CD4-positive, alpha-beta T cell treated with Interleukin-4 for 4 hours (primary cell): ENCODE results near the gene RIPOR3.
A peak's percentile ranks its signal among the peaks of the same experiment; 100 is the strongest.

ENCODE experiments used
- DNase-seq: peaks from one replicate; pipeline ENCODE4 v3.0.0-alpha.2; 2020

RIPOR3 gene

DNA sequence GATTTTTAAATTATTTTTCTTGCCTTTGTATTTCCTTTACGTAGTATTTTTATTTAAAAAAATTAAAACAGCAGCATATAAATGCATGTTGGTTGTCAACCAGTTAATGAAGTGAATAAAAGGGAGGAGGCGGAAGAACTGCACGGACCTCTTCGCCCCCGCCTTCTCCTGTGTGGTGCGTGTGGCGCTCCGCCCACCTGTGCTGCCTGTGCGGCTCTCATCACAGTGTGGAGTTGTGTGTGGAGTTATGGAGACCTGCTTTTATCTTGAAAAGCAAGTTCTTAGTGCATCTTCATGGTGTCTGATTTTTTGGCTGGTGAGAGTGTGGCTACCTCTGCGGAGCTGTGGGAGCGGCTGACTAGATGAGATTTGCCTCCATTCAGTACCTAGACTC lies 122.8 kb downstream of the RIPOR3 start:
- no peak for DNase-seq

DNA sequence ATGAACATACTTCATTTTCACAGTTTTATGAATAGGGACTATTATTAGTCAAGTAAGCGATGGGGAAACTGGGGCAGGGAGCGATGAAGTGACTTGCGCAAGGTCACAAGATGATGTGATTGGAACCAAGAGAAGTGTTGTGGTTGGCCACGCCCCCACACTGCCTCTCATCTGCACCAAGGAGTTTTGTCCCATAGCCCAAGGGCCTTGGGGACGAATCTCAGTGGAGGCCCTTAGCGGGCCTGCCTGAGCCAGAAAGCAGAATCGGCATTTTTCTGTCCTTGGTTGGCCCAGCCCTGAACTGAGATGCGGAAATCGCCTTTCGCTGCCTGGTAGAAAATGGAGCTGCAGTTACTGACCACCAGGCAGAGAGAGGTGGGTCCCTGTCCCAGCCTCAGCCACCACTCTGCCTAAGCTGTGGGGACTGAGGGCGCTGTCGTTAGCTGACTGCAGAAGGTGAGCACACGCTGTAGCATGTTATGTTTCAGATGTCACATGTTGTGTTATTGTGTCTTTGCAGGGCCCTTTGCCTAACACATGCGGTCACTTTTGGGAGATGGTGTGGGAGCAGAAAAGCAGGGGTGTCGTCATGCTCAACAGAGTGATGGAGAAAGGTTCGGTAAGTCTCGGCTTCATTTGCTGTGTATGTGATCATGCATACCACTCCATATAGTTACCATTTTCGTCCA lies 123.3 kb downstream of the RIPOR3 start:
- DNase-seq = no peak

DNA sequence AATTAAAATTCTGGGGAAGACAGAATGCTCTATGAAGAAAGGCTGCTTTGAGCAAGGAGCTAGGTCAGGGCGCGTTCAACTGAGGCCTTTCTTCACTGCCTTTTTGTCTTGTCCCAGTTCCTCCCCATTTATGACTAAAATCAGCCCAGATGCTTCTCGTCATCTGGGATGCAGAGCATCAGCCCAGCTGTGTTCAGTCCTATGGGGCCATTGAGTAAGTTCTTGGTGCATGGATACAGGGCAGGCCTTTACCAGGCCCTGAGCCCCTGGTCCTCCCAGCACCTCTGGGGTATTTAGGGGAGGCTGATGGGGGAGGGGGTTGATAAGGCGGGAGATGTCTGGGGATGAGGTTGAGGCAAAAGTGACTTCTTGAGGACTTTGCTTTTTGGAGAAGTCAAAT lies 125.5 kb downstream of the RIPOR3 start:
- no peak for DNase-seq

DNA sequence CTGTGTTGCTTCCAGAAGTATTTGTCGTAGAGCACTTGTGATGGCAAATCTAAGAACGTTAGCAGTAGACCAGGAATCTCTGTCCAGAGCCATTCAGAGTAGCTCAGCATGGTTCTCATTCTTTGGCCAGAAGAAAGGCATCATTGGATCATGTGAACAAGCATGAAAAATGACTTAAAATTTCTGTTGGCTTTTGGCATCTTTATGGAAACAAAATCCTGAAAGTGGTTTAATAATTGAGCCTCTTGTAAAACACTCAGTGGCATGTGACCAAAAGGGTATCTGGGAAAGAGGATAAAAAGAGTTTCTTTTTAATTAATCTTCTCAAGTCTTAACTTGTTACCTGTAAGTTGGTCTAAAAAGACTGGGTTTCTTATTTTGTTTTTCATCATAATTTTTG lies 126.0 kb downstream of the RIPOR3 start:
- no peak for DNase-seq

DNA sequence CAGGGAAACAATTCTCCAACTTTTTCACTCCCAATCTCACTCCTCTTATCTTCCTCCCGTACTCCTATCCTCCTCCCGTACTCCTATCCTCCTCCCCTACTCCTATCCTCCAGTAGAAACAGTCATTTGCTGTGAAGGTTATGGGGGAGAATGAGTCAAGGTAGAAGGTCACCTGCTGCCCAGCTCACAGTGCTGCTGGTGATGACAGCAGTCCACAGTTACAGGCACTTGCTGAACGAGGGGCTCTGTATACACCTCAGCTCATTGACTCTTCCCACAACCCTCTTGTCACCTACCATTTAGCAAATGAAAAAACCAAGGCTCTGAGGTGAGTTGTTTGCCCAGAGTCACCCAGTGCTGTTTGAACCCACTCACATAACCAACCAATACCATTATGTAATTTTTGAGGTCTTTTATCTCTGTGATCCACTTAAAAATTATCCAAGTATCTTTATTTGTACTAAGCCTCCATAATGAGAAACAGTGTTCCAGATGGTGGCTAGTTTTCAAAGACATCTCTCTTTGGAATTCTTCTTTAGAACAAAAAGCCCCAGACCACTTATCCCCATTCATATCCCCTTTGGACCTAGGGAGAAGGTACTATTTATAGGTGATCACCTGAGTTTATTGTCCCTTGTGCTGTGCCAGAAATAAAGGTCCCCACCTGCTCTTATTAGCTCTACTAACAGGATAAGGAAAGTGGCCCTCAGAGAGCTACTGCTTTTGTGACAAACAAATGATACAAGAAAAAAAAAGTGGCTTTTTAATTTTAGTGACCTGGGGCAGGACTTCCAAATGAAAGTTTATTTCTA lies 128.0 kb downstream of the RIPOR3 start:
- no peak for DNase-seq

DNA sequence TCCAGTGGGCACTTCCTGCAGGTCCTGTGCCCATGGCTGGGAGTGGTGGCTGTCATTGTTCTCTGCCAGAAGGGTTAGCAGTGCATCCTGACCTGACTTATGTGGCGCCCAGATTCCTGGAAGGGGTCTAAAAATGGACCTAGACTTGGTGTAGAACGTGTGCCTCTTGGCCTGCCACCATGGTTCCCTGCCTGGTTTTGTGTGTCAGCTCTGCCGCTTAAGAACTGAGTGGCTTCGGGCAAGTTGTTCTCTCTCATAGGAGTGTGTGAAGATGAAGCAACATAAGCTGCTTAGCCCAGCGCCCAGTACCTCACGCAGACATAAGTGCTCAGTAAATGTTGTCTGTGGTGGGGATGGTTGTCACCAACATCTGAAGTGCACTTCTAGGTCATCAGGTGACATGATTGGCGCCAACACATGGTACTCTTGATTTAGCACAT lies 129.1 kb downstream of the RIPOR3 start:
- no peak for DNase-seq

DNA sequence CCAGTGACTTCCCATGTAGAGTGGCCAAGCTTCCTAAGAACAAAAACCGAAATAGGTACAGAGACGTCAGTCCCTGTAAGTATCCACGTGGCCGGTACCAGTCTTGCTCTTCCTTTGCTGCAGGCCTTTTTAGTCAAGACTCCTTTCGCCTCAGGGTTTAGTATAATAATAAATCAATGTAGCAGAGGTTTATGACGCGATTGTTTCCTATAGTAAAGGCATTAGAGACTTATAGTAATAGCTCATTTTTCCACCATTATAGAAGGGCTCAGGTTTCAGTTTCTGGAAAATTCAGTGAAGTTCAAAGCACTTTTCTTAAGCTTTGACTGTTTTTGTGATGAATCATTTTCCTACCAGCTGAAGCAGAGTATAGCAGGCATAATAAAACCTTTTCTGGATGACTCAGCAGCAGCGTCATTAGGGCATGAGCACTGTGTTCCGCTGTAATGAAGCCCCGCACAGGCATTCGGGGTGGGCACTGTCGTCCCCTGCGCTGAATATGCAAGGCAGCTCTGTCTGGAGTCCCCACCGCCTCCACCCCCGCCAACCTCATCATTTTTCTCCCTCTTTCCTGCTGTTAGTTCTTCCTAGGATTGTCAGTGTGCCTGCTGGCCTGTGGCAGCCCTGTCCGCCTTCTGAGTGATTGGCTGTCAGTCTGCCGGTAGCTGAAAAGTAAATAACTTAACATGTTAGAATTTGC lies 129.8 kb downstream of the RIPOR3 start:
- peak; percentile 60 for DNase-seq

DNA sequence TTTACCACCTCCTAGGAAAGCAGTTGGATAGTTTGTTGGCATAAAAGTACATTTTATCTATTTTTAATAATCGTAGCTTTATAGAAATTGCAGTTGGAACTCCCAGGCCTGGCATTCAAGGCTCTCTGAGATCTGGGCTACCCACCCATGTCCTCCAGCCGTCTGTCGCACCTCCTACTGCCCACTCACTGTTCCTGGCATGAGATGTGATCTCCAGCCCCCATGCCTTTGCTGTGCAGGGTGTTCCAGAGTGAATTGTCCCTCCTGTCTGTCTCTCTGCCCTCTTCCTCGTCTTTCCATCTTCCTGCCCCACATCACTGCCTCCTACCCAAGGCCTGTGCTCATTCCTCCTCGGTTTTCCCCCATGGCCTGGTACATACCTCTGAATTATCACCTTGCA lies 130.5 kb downstream of the RIPOR3 start:
- no peak for DNase-seq

DNA sequence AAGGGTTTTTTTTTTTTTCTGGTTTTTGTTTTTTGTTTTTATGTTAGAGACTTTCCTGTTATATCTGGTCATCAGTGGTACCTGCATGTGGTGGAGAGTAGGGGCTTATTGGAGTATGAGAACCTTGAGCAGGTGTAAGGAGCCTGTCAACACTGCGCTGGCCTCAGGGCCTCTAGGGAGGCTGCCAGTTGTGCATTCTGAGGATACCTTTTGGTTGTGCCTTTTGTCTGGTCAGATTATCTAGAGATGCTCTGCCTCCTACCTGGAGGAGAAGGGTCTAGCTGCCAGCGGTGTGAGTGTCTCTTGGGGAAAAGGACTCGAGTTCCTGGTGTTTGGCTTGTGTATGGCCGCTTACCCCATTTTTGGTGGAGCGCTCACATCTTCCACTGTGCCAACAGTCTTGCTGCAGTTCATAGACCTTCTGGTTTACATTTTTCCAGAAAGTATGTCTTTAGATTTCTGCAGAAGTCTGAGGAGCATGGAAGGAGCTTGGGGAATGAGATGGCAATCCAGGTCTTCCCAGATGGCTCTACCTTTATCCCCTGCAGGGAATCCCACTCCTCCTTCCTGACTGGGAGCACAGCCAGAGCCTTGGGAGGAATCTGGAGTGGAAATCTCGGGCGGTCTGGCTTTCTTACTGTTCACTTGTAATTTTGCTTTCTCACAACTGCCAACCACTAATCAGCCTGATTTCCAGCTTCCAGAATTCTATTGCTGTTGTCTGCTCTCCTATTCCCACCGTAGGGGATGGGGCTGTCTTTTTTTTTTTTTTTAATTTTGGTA lies 131.3 kb downstream of the RIPOR3 start:
- DNase-seq = no peak

DNA sequence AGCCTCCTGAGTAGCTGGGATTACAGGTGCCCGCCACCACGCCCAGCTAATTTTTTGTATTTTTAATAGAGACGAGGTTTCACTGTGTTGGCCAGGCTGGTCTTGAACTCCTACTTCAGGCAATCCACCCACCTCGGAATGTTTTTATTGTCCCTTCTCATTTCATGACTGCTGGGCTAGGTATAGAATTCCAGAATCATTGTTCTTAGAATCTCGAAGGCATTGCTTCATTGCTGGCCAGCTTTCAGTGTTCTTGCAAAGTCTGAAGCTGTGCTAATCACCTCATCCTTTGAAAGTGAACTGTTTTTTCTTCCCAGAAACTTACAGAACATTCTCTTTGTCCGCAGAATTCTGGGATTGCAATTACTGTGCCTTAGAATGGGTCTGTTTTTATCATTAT lies 132.2 kb downstream of the RIPOR3 start:
- no peak for DNase-seq

DNA sequence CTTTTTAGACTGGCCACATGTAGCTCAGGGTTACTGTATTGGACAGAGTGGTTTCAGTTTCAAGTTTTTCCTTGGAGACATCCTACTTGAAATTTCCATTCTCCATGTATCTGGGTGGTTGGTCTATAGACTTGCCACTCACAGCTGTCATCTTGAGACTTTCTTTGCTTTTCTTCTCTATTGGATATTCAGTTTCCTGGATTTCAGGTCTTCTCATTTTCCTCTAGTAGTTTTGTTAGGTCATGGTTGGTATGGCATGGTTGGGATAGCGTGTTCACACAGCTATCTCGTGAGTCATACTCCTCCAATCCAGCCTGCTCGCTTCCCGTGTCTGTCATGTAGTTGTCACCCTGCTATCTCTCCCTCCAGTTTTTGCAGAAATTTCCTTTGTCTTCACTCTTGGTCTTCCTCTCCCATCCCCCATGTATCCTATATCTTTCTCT lies 132.8 kb downstream of the RIPOR3 start:
- no peak for DNase-seq

DNA sequence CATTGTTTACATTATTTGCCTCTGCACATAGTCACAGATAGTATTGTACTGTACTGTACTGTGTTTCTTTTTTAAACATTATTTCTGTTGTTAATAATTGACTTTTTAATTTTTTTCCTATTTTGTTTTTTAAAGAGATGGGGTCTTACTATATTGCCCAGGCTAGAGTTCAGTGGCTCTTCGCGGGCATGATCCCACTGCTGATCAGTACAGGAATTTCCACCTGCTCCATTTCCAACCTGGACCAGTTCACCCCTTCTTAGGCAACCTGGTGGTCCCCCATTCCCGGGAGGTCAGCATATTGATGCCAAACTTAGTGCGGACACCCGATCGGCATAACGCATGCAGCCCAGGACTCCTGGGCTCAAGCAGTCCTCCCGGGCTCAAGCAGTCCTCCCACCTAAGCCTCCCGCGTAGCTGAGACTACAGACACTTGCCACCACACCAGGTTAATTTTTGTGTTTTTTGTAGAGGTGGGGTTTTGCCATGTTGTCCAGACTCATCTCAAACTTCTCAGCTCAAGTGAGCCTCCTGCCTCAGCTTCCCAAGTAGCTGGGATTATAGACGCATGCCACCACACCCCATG lies 133.7 kb downstream of the RIPOR3 start:
- DNase-seq = no peak

DNA sequence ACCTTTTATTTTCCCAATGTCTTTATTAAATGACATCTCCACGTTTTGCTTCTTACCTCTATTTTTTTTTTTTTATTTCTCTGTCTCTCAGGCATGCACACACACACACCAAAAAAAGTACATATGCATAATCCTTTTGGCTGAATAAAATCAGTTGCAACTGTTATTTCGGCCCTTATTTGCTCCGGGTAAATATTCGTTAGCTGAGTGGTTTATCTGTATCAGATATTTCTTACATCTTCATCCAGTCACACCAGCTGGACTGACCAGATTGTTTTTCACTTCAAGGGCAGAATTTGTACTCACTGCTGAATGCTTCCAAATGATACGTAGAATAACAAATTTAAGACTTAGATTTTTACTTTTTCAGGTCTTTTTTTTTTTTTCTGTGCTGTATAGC lies 135.7 kb downstream of the RIPOR3 start:
- no peak for DNase-seq

DNA sequence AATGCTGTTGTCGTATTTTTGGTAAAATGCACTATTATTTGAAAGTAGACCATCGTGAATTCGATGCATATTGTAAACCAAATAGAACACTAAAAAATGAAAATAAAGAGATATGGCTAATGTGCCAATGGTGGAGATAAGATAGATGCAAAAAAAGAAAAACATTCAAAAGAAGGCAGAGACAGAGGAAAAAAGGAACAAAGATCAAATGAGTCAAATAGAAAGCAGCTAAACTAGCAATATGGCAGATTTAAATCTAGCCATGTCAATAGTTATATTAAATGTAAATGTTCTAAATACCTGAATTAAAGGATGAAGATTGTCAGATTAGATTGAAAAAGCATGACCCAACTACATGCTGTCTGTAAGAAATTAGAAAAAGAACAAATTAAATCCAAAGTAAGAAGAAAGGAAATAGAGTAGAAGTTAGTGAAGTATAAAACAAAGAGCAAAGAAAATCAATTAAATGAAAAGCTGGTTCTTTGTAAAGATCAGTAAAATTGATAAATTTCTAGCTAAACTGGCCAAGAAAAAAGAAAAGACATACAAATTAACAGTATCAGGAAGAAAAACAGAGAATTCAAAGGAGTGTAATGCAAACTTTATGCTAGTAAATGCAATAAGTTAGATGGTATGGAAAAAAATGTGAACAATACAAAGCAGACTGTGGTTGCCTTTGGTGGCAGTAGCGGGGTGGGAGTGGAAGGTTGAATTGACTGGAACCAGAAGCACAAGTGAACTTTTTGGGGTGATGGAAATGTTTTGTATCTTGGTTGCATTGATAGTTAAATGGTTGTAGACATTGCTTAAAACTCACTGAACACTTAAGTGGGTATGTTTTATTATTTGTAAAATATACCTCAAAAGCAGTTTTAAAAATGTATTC lies 136.4 kb downstream of the RIPOR3 start:
- no peak for DNase-seq

DNA sequence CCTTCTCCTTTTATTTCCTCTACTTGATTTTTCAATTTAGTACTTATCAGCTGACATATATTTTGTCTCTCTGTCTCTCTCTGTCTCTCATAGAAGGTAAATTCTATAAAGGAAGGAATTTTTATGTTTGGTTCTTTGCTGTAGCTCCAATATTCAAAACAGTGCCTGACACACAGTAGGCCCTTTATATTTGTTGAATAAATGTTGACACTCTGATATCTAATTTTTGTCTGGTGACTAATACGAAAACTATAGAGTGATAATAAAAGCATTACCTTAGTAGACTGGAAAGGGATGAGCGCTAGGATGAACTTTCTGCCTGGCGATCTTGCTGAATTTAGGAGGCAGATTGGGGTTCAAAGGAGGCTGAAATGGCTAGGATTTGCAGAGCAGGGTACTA lies 138.4 kb downstream of the RIPOR3 start:
- no peak for DNase-seq

DNA sequence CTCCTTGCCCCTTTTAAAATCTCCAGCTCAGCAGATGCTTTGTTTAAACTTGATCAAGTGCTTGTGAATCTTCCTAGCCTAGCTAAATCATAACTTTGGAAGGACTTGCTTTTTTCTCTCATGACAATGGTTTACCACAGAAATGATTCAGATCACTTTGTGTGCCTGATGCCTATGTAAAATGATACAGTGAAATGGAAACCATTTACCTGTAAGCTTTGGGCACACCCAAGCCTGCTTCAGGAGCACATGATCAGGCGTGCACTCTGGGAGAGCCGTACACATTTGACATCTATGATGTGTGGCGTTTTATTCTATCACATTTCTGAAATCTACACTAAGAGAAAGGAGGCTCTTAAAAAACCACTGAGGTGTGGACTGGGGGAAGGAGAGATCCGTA lies 140.1 kb downstream of the RIPOR3 start:
- DNase-seq = peak; percentile 11

DNA sequence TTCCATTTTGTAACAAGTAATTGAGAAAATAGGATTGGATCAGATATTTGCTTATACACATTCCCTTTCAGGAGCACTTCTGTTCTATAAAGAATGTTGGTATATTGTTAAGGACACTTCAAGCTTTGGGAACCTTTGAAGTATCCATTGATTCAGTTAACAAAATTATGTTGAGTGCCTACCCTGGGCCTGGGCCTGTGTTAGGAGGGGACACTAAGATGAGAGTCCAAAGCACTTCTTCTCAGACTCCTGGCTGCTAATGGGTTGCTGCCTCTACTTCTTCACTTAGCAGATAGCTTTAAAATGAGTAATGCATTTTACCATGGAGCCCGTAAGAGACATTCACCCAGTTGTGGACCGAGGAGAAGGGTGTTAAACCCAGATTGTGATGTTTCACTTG lies 140.8 kb downstream of the RIPOR3 start:
- no peak for DNase-seq

DNA sequence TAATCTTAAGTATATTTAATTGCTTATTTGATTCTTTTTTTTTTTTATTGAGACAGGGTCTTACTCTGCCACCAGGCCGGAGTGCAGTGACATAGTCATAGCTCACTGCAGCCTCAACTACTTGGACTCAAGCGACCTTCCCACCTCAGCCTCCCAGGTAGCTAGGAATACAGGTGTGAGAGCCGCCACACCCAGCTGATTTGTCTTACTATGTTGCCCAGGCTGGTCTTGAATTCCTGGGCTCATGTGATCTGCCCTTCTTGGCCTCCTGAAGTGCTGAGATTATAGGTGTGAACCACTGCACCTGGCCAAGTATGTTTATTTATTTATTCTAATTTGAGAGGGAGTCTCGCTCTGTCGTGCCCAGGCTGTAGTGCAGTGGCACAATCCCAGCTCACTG lies 142.9 kb downstream of the RIPOR3 start:
- DNase-seq = no peak

DNA sequence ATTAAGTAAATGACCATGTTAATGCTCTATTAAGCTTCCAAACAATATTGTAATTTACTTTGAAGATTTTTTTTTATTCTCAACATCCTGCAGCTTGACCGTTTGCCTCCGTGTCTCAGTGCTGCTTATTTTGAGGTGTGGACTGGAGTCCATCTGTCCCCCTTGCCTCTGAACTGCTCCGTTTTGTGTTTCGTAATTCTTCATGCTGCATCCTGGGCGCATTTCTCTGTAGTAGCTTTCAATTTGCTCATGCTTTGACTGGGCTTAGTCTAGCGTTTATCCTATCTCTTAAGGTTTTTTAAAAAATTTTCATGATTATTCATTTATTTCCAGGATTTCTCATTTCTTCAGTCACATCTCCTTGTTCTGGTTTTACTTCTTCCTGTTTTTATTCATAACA lies 143.4 kb downstream of the RIPOR3 start:
- DNase-seq = no peak

DNA sequence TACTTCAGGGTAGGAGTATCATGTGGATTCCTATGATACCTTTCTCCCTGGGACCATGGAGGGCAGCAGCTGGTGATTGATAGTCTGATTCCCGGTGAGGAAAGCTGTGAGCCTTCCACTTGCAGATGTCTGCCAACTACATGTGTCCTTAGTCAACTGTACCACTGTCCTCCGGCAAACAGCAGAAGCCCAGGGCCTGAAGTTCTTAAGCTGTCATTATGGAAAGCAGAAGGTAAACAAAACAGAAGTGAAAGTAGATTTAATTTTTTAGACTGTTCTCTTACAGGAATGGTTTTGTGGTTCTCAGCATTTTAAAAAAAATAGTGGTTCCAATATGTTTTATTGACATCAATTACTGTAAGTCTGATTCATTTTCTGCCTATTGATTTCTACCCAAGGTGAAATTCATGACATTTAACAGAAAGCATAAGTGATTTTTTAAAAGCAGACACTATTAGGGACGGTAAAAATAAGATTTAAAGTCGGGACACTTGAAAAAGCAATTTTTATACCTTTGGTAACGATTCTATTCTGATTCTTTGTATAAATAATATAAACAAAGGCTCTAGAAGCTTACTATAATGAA lies 144.5 kb downstream of the RIPOR3 start:
- peak; percentile 28 for DNase-seq

DNA sequence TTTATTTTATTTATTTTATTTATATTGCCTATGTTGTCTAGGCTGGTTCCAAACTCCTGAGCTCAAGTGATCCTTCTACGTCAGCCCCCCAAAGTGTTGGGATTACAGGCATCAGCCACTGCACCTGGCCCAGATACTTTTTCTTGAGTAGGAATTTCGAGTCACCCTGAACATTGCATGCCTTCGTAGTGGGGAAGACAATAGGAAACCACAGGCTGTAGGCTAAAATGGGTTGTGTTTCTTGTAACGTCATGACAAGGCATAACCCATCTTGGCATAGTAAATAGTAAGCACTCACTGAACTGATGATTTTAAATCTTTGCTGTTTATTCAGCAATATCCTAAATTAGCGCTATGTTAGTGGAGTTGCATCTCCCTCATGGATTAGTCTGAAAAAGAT lies 146.2 kb downstream of the RIPOR3 start:
- no peak for DNase-seq
